Sciatic nerve (tissue), 2 donors: ENCODE data around the gene UNC5CL. TPM values are rescaled to one million over a fixed set of nuclear protein-coding genes. Genes with fewer than 3 reads are reported as not detected.

Experiments
- ATAC-seq: fragments of 200-7000 bp; cut with Tn5 transposase; one replicate; pipeline ENCODE4 v1.9.1; 2020; ENCODE audit warnings: mild to moderate bottlenecking, moderate library complexity
- DNase-seq: peaks from one replicate; pipeline ENCODE4 v3.0.0-alpha.2; 2020; ENCODE audit warnings: low spot score
- intact Hi-C: fragments of 100-400 bp; cut with DNase I; formaldehyde crosslinking; loops from one replicate; pipeline ENCODE4 v1.14.2; 2022
- total RNA-seq: library from RNA; stranded (reverse); fragmentation: NEBNext Ultra II Directional; extraction: Animal tissue kit (Norgen Biotek cat#: 25700); gene quantifications from one replicate; pipeline ENCODE4 v1.2.1, GENCODE V29; 2021
- donor health status: DM: no; HTN: no; CAD: no.
- donor health status: DM: no; HTN: no; CAD: no.

The UNC5CL gene
- total RNA-seq, 1 donor from 2014 or later: 1.6 TPM

DNA sequence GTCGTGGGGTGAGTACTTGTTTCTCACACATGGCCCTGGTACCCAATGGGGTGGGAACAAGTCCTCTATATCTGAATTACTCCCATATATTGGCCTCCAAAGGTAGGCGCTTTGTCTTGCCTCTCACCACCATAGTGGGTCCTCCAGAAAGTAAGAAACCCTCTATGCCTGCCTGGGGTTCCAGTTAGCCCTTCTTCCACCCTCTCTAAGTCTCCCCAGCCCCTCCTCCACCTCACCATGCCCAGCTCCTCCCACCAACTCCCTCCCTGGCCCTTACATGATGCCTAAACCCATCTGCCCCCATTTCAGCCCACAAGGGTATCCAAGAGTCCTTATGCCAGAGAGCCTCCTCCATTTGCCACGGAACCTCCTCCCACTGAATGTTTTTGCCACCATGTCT lies 4.1 kb upstream of the UNC5CL start:
- ATAC-seq (no peak), DNase-seq (no peak)
- intact Hi-C loops: no loop called here

DNA sequence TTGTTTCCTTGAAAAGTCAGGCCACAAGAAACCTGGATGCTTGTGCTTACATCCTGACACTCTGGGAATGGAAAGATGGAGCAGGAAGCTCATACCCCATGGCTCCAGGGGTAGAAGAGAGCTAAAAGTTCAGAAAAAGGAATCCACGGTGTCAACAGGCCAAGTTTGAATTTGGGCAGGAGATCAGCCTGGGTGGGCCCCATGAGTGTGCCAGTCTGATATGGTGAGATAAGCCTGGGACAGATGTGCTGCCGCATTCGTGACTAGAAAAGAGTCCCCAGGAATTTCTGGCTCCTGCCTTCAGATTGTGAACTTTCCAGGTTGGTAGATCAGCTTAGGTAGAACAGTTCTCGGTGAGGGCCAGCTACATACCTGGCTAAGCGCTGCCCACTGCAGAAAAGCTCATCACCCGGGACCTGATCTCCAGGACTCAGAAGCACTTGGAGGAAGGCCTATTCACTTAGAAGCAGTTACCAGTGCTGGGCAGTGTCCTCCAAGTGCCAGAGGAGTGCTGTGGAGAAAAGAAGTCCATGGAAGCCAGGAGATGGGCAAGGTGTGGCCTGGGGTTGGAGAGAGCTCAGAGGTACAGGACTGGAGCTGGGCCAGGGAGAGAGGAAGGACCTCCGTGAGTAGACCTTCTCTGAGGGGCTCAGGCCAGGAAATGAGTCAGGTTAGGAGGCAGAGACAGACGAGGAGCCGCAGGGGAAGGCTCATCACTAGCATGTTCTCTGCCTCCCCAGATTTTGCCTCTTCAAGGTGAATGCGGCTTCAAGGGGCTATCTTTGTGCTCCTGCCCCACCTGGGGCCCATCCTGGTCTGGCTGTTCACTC lies 3.4 kb upstream of the UNC5CL start, which contains the start of gene TSPO2:
TSPO2 (plus strand) TSS at position 242 of the 830 bp plus-strand sequence; CDS start at position 761, 519 bp downstream.
- intact Hi-C loops: no loop called here
- DNase-seq (no peak), ATAC-seq (no peak)

- DNase-seq (no peak), ATAC-seq (no peak)
- intact Hi-C loops: no loop called here
Measured at GRCh38 chr6:41040940-41041536, 2.0 kb upstream of the UNC5CL start.

GRCh38 chr6:41040101-41040939 lies 1.3 kb upstream of the UNC5CL start:
- DNase-seq (no peak), ATAC-seq (no peak)
- intact Hi-C loops: no loop called here

DNA sequence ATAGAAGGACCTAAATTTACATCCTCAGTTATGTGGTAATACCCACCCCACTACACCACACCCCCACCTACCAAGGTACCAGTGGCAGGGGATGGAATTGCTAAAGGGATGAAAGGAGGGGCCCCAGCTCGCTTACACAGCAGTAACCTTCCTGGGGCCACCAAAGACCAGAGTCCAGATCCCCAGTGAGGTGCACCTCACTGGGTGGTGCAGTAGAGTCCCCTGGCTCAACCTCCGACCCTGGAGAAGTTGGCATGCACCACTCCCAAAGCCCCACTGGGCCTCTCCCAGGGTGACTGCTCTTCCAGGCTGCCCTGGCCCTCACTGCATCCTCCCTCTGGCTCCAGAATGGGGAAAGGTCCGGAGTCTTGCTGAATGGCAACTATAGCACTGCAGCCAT lies 816 bp downstream of the UNC5CL start:
- no peak for DNase-seq
- intact Hi-C loops: no loop called here
- no peak for ATAC-seq

- ATAC-seq: no peak
Measured at GRCh38 chr6:41037107-41037900, 1.7 kb downstream of the UNC5CL start.

GRCh38 chr6:41036601-41037000 lies 2.4 kb downstream of the UNC5CL start:
- intact Hi-C loops: no loop called here
- ATAC-seq (no peak), DNase-seq (no peak)

More at GRCh38 chr6:41037107-41037900, 1.7 kb downstream of the UNC5CL start:
- intact Hi-C loops: no loop called here
- DNase-seq: no peak

DNA sequence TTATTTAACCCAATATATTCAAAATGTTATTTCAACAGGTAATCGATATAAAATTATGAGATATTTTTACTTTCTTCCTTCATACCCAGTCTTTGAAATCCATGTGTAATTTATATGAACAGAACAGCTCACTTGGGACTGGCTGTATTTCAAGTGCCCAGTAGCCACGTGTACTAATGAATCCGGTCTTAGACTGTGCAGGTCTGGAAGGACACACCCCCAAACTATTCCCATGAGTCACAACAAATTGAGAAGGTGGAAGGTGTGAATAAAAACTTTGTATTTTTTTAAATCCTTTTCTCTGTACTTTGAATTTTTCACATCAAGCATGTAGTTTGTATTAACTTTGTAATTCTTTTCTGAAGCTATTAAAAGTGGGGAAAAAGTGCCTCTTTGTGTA lies 2.8 kb downstream of the UNC5CL start:
- ATAC-seq (no peak), DNase-seq (no peak)
- intact Hi-C loops: no loop called here

GRCh38 chr6:41033776-41034175 lies 5.2 kb downstream of the UNC5CL start:
- intact Hi-C loops: no loop called here
- DNase-seq (no peak), ATAC-seq (no peak)

DNA sequence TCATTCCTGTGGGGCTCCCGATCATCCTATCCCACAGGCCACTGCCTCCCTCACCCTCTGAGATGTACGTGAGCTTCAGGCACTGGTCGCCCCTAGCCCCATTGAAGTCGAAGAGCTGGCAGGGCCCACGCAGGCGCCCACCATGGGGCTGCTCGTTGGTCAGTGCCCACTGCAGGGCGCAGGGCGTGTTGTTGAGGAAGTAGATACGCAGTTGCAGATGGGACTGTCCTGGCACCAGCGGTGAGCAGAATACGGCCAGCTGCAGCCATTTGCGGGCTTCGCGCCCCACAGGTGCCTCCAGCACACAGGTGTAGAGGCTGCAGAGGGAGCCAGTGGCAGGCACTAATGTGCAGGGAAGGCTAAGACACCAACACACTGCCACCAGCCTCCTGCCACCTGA lies 6.2 kb downstream of the UNC5CL start:
- intact Hi-C loops: no loop called here
- no peak for ATAC-seq
- no peak for DNase-seq

- peak; percentile 44 for ATAC-seq
- intact Hi-C loops: loop anchor here (5.0 kb wide), 1 partner anchor 781 kb away; no protein-coding TSS in a partner anchor
- no peak for DNase-seq
Measured at GRCh38 chr6:41028561-41029412, 10.2 kb downstream of the UNC5CL start.

- ATAC-seq (peak; percentile 97), DNase-seq (peak; percentile 94)
- intact Hi-C loops: loop anchor here (5.0 kb wide), 1 partner anchor 781 kb away; no protein-coding TSS in a partner anchor
Measured at GRCh38 chr6:41027799-41028560, 11.0 kb downstream of the UNC5CL start.

GRCh38 chr6:41027241-41027640 lies 11.8 kb downstream of the UNC5CL start:
- DNase-seq: no peak
- no peak for ATAC-seq
- intact Hi-C loops: loop anchor here (5.0 kb wide), 1 partner anchor 780 kb away; no protein-coding TSS in a partner anchor

GRCh38 chr6:41025966-41026530 lies 13.0 kb downstream of the UNC5CL start:
- DNase-seq (no peak), ATAC-seq (no peak)
- intact Hi-C loops: loop anchor here (5.0 kb wide), 1 partner anchor 779 kb away; no protein-coding TSS in a partner anchor

DNA sequence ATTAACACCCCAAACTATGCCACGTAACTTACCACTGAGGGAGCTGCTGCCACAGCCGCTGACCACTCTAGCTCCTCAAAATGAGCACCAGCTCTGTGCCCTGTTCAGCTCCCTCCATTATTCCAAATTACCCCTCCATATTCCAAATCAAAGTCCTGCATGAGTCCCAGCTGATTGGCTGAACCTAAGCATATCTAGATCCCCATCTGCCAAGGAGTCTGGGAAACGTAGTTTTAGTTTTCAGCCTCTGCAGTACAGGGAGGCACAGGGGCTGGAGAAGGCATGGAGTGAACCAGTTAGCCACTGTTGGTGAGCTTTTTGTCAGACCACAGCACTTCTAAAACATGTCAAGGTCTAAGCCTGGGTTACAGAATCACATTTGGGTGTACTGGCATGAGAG lies 15.9 kb downstream of the UNC5CL start:
- intact Hi-C loops: no loop called here
- ATAC-seq: no peak
- DNase-seq: no peak

DNA sequence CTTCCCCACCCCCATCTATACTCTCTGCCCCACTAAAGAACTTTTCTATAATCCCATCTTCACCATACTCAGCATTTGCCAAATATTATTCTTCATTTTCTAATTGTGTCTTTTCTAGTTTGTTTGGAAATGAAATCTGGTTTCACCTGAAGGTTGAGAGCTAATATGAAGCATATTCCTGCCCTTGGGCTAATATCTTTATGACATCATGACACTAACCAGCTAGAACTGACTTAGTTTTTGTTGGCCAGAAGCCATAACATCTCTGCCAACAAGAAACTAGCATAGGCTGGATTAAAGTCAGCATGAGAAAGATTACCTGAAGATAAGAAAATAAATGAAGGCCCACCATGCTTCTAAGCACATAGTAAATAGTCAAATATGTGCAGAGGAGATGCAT lies 16.7 kb downstream of the UNC5CL start:
- no peak for DNase-seq
- intact Hi-C loops: no loop called here
- no peak for ATAC-seq

GRCh38 chr6:41021832-41022231 lies 17.2 kb downstream of the UNC5CL start:
- ATAC-seq (peak; percentile 65), DNase-seq (no peak)
- intact Hi-C loops: no loop called here
